GM12874 (cell line): ENCODE data around the gene ASB14.

Experiments used
- CTCF ChIP-seq: IDR thresholded peaks from 2 replicates; pipeline ENCODE4 v1.5.1; 2011; ENCODE audit warnings: low read depth, mild to moderate bottlenecking, control low read depth, low read length, moderate library complexity; ENCODE audit not compliant: insufficient read depth

ASB14 gene

GRCh38 chr3:57292159-57292896 lies at the start of gene ASB14:
Gene ASB14, minus strand, starts transcription at chr3:57292685. Its CDS starts 652 bp downstream, at chr3:57292033.
- no peak for TF ChIP-seq CTCF

- no peak for TF ChIP-seq CTCF
Observed at GRCh38 chr3:57335283-57335938, 42.9 kb upstream of the ASB14 start.

GRCh38 chr3:57331078-57331610 lies 38.7 kb upstream of the ASB14 start:
- TF ChIP-seq CTCF, result no peak

GRCh38 chr3:57314204-57314603 lies 21.7 kb upstream of the ASB14 start:
- no peak for TF ChIP-seq CTCF

- no peak for TF ChIP-seq CTCF
Observed at GRCh38 chr3:57309769-57310360, 17.4 kb upstream of the ASB14 start.

- TF ChIP-seq CTCF, result no peak
Observed at GRCh38 chr3:57298041-57298440, 5.6 kb upstream of the ASB14 start.

- TF ChIP-seq CTCF, result no peak
Observed at GRCh38 chr3:57292897-57293526, 527 bp upstream of the ASB14 start.
